MM.1S (cell line): ENCODE data around the gene PRKD1.
"Not testable (repeated sequence)": the region's sequence is repeated elsewhere in the genome, so short reads cannot be mapped to it uniquely, and the experiment has no call there.

Experiments used
- DNase-seq: peaks from one replicate; pipeline ENCODE4 v3.0.0-alpha.2; 2015
- H2AFZ ChIP-seq: fragments of 300-600 bp; sonication (generic); 2 replicates; pipeline ENCODE4 v1.6.0; 2016; ENCODE audit warnings: antibody characterized with exemption, low read length
- H3F3A ChIP-seq: fragments of 300-600 bp; sonication (generic); 2 replicates; pipeline ENCODE4 v1.6.1; 2016; ENCODE audit warnings: mild to moderate bottlenecking, antibody characterized with exemption, low read length, moderate library complexity, mixed read lengths; ENCODE audit not compliant: insufficient read depth
- H3K27ac ChIP-seq: fragments of 300-600 bp; sonication (generic); 2 replicates; pipeline ENCODE4 v1.5.1; 2016; ENCODE audit warnings: mild to moderate bottlenecking, low read length
- H3K27me3 ChIP-seq: fragments of 300-600 bp; sonication (generic); replicated peaks from 2 replicates; pipeline ENCODE4 v1.6.0; 2016; ENCODE audit warnings: low read length; ENCODE audit not compliant: insufficient read depth
- H3K36me3 ChIP-seq: fragments of 300-600 bp; sonication (generic); replicated peaks from 2 replicates; pipeline ENCODE4 v1.6.1; 2016; ENCODE audit warnings: mild to moderate bottlenecking, low read length, mixed read lengths; ENCODE audit not compliant: insufficient read depth
- H3K4me1 ChIP-seq: fragments of 300-600 bp; sonication (generic); 2 replicates; pipeline ENCODE4 v1.6.1; 2016; ENCODE audit warnings: low read length, mixed read lengths
- H3K4me2 ChIP-seq: fragments of 300-600 bp; sonication (generic); 2 replicates; pipeline ENCODE4 v1.6.0; 2016; ENCODE audit warnings: low read depth, low read length
- H3K4me3 ChIP-seq: fragments of 300-600 bp; sonication (generic); 2 replicates; pipeline ENCODE4 v1.5.1; 2016; ENCODE audit warnings: low read length, mixed read lengths
- H3K79me2 ChIP-seq: fragments of 300-600 bp; sonication (generic); 2 replicates; pipeline ENCODE4 v1.6.1; 2016; ENCODE audit warnings: mixed run types, low read length, mixed read lengths
- H3K9ac ChIP-seq: fragments of 300-600 bp; sonication (generic); 2 replicates; pipeline ENCODE4 v1.6.1; 2016; ENCODE audit warnings: low read length, mixed read lengths
- H3K9me2 ChIP-seq: fragments of 300-600 bp; sonication (generic); replicated peaks from 2 replicates; pipeline ENCODE4 v1.6.1; 2016; ENCODE audit warnings: mild to moderate bottlenecking, low read length, mixed read lengths; ENCODE audit not compliant: insufficient read depth
- H3K9me3 ChIP-seq: fragments of 300-600 bp; sonication (generic); replicated peaks from 2 replicates; pipeline ENCODE4 v1.6.1; 2016; ENCODE audit warnings: mild to moderate bottlenecking, low read length, mixed read lengths; ENCODE audit not compliant: insufficient read depth
- H4K20me1 ChIP-seq: fragments of 300-600 bp; sonication (generic); 2 replicates; pipeline ENCODE4 v1.6.1; 2016; ENCODE audit warnings: mild to moderate bottlenecking, low read length, moderate library complexity, mixed read lengths; ENCODE audit not compliant: insufficient read depth
- EZH2 ChIP-seq: fragments of 300-600 bp; sonication (generic); optimal IDR thresholded peaks from 2 replicates; pipeline ENCODE3; 2017; ENCODE audit warnings: low read depth, mild to moderate bottlenecking, antibody characterized with exemption, low read length, mixed read lengths
- EZH2phosphoT487 ChIP-seq: fragments of 300-600 bp; sonication (generic); IDR thresholded peaks from 2 replicates; pipeline ENCODE4 v1.6.1; 2018; ENCODE audit warnings: antibody characterized with exemption, low read length
- TF ChIP-seq, protein P1 (sequence below): fragments of 300-600 bp; sonication (generic); IDR thresholded peaks from 2 replicates; pipeline ENCODE4 v1.5.1; 2016; ENCODE audit warnings: antibody characterized with exemption, low read length, mixed read lengths

PRKD1 gene

DNA sequence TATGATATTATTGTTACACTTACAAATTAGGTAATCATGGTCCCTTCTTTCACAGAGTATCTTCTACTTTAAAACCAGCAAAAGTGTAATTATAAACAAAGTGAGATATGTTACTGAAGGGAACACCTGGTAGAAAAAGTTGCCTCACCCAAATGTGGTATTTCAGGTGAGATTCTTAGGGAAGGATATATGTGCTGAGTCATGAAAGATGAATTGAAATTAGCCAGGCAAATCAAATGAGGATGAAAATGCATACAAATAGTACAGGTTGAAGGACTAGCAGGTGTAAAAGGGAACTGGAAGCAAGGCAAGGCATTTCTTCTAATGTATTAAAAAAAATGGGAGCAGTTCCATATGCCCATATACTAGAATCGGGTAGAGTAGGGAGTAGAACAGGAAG, 220.9 kb downstream of the PRKD1 start:
- no peak for TF ChIP-seq EZH2phosphoT487
- TF ChIP-seq EZH2 = no peak
- TF ChIP-seq, protein P1, sequence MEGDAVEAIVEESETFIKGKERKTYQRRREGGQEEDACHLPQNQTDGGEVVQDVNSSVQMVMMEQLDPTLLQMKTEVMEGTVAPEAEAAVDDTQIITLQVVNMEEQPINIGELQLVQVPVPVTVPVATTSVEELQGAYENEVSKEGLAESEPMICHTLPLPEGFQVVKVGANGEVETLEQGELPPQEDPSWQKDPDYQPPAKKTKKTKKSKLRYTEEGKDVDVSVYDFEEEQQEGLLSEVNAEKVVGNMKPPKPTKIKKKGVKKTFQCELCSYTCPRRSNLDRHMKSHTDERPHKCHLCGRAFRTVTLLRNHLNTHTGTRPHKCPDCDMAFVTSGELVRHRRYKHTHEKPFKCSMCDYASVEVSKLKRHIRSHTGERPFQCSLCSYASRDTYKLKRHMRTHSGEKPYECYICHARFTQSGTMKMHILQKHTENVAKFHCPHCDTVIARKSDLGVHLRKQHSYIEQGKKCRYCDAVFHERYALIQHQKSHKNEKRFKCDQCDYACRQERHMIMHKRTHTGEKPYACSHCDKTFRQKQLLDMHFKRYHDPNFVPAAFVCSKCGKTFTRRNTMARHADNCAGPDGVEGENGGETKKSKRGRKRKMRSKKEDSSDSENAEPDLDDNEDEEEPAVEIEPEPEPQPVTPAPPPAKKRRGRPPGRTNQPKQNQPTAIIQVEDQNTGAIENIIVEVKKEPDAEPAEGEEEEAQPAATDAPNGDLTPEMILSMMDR = no peak
- DNase-seq = no peak

DNA sequence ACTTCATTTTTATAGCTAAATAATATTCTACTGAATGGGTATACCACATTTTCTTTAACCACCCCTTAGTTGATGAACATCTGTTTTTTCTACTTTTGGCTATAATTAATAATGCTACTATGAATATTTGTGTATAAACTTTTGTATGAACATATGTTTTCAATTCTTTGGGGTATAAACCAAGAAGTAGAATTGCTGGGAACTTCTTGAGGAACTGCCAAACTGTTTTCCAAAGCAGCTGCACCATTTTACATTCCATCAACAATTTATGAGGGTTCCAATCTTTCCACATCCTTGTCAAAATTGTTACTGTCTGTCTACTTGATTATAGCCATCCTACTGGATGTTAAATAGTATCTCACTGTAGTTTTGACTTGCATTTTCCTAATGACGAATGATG, 221.8 kb downstream of the PRKD1 start:
- no peaks in the 10 kb centered on the region for H3K36me3 ChIP-seq
- H2AFZ ChIP-seq = no peak overlapping the region
- H4K20me1 ChIP-seq = no peaks in the 10 kb centered on the region

More for the DNA sequence above, 220.9 kb downstream of the PRKD1 start:
- H3K9me3 ChIP-seq = no peaks in the 10 kb centered on the region
- no peak overlapping the region for H3K4me3 ChIP-seq
- H2AFZ ChIP-seq = no peak overlapping the region
- H3F3A ChIP-seq = no peaks in the 10 kb centered on the region
- H3K9me2 ChIP-seq = no peaks in the 10 kb centered on the region
- H3K36me3 ChIP-seq = no peaks in the 10 kb centered on the region
- no peak overlapping the region for H3K9ac ChIP-seq
- H3K4me2 ChIP-seq = no peak overlapping the region
- H3K79me2 ChIP-seq = no peaks in the 10 kb centered on the region
- H4K20me1 ChIP-seq = no peaks in the 10 kb centered on the region
- no peak overlapping the region for H3K27ac ChIP-seq
- no peaks in the 10 kb centered on the region for H3K4me1 ChIP-seq
- no peaks in the 10 kb centered on the region for H3K27me3 ChIP-seq

DNA sequence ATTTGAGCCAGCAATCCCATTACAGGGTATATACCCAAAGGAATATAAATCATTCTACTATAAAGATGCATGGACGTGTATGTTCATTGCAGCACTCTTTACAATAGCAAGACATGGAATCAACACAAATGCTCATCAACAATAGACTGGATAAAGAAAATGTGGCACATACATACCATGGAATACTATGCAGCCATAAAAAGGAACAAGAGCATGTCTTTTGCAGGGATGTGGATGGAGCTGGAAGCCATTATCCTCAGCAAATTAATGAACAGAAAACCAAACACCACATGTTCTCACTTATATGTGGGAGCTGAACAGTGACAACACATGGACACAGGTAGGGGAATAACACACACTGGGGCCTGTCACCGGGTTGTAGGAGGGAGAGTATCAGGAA, 238.1 kb downstream of the PRKD1 start:
- H2AFZ ChIP-seq, H3K36me3 ChIP-seq, H3K9ac ChIP-seq, H3K4me1 ChIP-seq, H3K27me3 ChIP-seq, DNase-seq, H3F3A ChIP-seq, H3K79me2 ChIP-seq, H3K4me3 ChIP-seq, H3K4me2 ChIP-seq, H4K20me1 ChIP-seq, H3K9me2 ChIP-seq, H3K9me3 ChIP-seq, H3K27ac ChIP-seq: not testable (repeated sequence)

More for the DNA sequence above, 221.8 kb downstream of the PRKD1 start:
- no peak for TF ChIP-seq EZH2phosphoT487
- no peak for TF ChIP-seq EZH2
- TF ChIP-seq, protein P1 = no peak
- Histone ChIP-seq H3K4me1 (no peaks in the 10 kb centered on the region), H3K27me3 (no peaks in the 10 kb centered on the region), H3K27ac (no peak overlapping the region), H3K9ac (no peak overlapping the region), H3K79me2 (no peaks in the 10 kb centered on the region), H3K4me3 (no peak overlapping the region), H3F3A (no peaks in the 10 kb centered on the region), H3K9me2 (no peaks in the 10 kb centered on the region), H3K4me2 (no peak overlapping the region), H3K9me3 (no peaks in the 10 kb centered on the region)
- no peak for DNase-seq

DNA sequence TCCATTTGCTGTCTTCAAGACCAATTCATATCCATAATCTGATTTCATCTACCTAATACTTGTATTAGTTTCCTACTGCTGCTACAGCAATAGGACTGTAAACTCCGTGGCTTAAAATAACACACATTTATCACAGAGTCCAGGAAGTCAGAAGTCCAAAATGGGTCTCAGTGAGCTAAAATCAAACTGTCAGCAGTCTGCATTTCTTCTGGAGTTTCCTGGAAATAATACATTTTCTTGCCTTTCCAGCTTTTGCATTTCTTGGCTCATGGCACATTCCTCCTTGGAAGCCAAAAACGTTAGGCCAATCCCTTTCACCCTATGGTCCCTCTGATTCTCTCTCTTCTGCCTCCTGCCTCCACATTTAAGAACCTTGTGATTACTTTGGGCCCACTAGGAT, 239.8 kb downstream of the PRKD1 start:
- H3K9me3 ChIP-seq = no peaks in the 10 kb centered on the region
- no peaks in the 10 kb centered on the region for H4K20me1 ChIP-seq
- H3K36me3 ChIP-seq = no peaks in the 10 kb centered on the region
- H3K27me3 ChIP-seq = no peaks in the 10 kb centered on the region
- no peak for DNase-seq
- no peak overlapping the region for H3K4me3 ChIP-seq
- H3F3A ChIP-seq = no peaks in the 10 kb centered on the region
- TF ChIP-seq, protein P1 = no peak
- TF ChIP-seq EZH2 (no peak), EZH2phosphoT487 (no peak)
- H2AFZ ChIP-seq = no peak overlapping the region
- no peak overlapping the region for H3K9ac ChIP-seq
- H3K4me2 ChIP-seq = no peak overlapping the region
- no peaks in the 10 kb centered on the region for H3K79me2 ChIP-seq
- H3K4me1 ChIP-seq = no peaks in the 10 kb centered on the region
- no peak overlapping the region for H3K27ac ChIP-seq
- no peaks in the 10 kb centered on the region for H3K9me2 ChIP-seq
